Left lung (tissue), 8 donors: ENCODE results near the gene KIF19. TPM values are rescaled to one million over a fixed set of nuclear protein-coding genes. Genes with fewer than 3 reads are reported as not detected.

Source experiments
- polyA plus RNA-seq, 6 donors: library from polyadenylated mRNA; unstranded; fragments of 120-200 nt; gene quantifications; one replicate each; pipeline ENCODE4 v1.2.1, GENCODE V29; 2013; ENCODE audit not compliant: insufficient read length in 6 of 6
- total RNA-seq, 2 donors: library from RNA; stranded (reverse); fragmentation: NEBNext Ultra II Directional; extraction: Animal tissue kit (Norgen Biotek cat#: 25700); gene quantifications; one replicate each; pipeline ENCODE4 v1.2.1, GENCODE V29; 2021
- donor health status: DM: no; HTN: yes; CAD: no.
- donor health status: DM: no; HTN: no; CAD: no.

Gene KIF19
- total and polyA plus RNA-seq, 8 donors, result 0.61 to 2.6 (median 1.5) TPM; not detected in 1

Other genes with a start within 250 kb of the KIF19 start
- 100 to 1,000 TPM; 624 to 726 TPM for gene RPL38, start 122.5 kb upstream of the KIF19 start, total RNA-seq
- gene RPL38, start 122.5 kb upstream of the KIF19 start, polyA plus RNA-seq, result 1,000 to 10,000 TPM; 1,256 to 1,464 (median 1,346) TPM
- gene TTYH2, start 112.7 kb upstream of the KIF19 start, total RNA-seq, result 1 to 10 TPM; 6.9 to 7.7 TPM
- 10 to 100 TPM; 14.8 to 22.1 (median 17.9) TPM for gene TTYH2, start 112.7 kb upstream of the KIF19 start, polyA plus RNA-seq
- gene DNAI2, start 52.0 kb upstream of the KIF19 start, total RNA-seq, result 1 to 10 TPM in 1 of 2 donors, not detected in 1; 2.9 TPM
- 1 to 10 TPM in 5 of 6 donors, under 1 TPM in 1; 0.77 to 6.6 (median 4.1) TPM for gene DNAI2, start 52.0 kb upstream of the KIF19 start, polyA plus RNA-seq
- not detected for gene BTBD17, start 35.6 kb downstream of the KIF19 start, total RNA-seq
- gene BTBD17, start 35.6 kb downstream of the KIF19 start, polyA plus RNA-seq, result 1 to 10 TPM in 4 of 6 donors, under 1 TPM in 2; 0.60 to 1.2 (median 1.0) TPM
- gene GPR142, start 41.3 kb downstream of the KIF19 start, total RNA-seq, result not detected
- under 1 TPM in 2 of 6 donors, not detected in 4; 0.08 TPM for gene GPR142, start 41.3 kb downstream of the KIF19 start, polyA plus RNA-seq
- gene GPRC5C, start 105.9 kb downstream of the KIF19 start, total RNA-seq, result 100 to 1,000 TPM in 1 of 2 donors, 10 to 100 TPM in 1; 47.8 to 107 TPM
- 10 to 100 TPM; 47.3 to 69.5 (median 54.1) TPM for gene GPRC5C, start 105.9 kb downstream of the KIF19 start, polyA plus RNA-seq
- gene CD300A, start 140.4 kb downstream of the KIF19 start, total RNA-seq, result 10 to 100 TPM in 1 of 2 donors, 1 to 10 TPM in 1; 9.1 to 35.5 TPM
- gene CD300A, start 140.4 kb downstream of the KIF19 start, polyA plus RNA-seq, result 1 to 10 TPM; 1.6 to 3.6 (median 2.1) TPM
- 1 to 10 TPM in 1 of 2 donors, under 1 TPM in 1; 0.58 to 1.6 TPM for gene CD300LB, start 205.2 kb downstream of the KIF19 start, total RNA-seq
- gene CD300LB, start 205.2 kb downstream of the KIF19 start, polyA plus RNA-seq, result under 1 TPM; 0.13 to 0.44 (median 0.23) TPM
- gene CD300C, start 219.9 kb downstream of the KIF19 start, total RNA-seq, result 10 to 100 TPM in 1 of 2 donors, 1 to 10 TPM in 1; 6.6 to 11.0 TPM
- under 1 TPM; 0.40 to 0.61 (median 0.53) TPM for gene CD300C, start 219.9 kb downstream of the KIF19 start, polyA plus RNA-seq
- under 1 TPM in 1 of 2 donors, not detected in 1; 0.76 TPM for gene CD300H, start 241.3 kb downstream of the KIF19 start, total RNA-seq
- gene CD300H, start 241.3 kb downstream of the KIF19 start, polyA plus RNA-seq, result under 1 TPM in 2 of 6 donors, not detected in 4; 0.32 to 0.64 TPM